Gastrocnemius medialis (tissue), 4 donors: ENCODE data around the gene TIFAB. TPM values are rescaled to one million over a fixed set of nuclear protein-coding genes. Genes with fewer than 3 reads are reported as not detected.
A peak's percentile ranks its signal among the peaks of the same experiment; 100 is the strongest.

Experiments
- ATAC-seq, 2 donors: fragments of 150-250 bp; one replicate each; pipeline ENCODE4 v1.9.1; 2016
- DNase-seq, 2 donors: peaks; one replicate each; pipeline ENCODE4 v3.0.0-alpha.2; 2019
- H3K27ac ChIP-seq, 4 donors: fragments of 200-600 bp; sonication (generic); 1 replicate in 1 of 4; 2 replicates in 3 of 4; pipeline ENCODE4 v1.5.1; 2016 to 2018; ENCODE audit warnings: mild to moderate bottlenecking in 2 of 4, moderate library complexity in 1 of 4
- H3K27me3 ChIP-seq, 3 donors: fragments of 200-600 bp; sonication (generic) in 2 of 3; 1 replicate in 1 of 3; 2 replicates in 2 of 3; pipeline versions ENCODE4 v1.5.1 to v1.6.0; 2016 to 2019; ENCODE audit warnings: mild to moderate bottlenecking in 1 of 3, moderate library complexity in 1 of 3
- H3K36me3 ChIP-seq, 2 donors: fragments of 200-600 bp; sonication (generic) in 1 of 2; one replicate each; pipeline ENCODE4 v1.5.1; 2017 to 2018
- H3K4me1 ChIP-seq, 2 donors: fragments of 200-600 bp; sonication (generic) in 1 of 2; one replicate each; pipeline ENCODE4 v1.5.1; 2016 to 2017; ENCODE audit warnings: mild to moderate bottlenecking in 2 of 2
- H3K4me3 ChIP-seq, 4 donors: fragments of 200-600 bp; sonication (generic) in 3 of 4; 1 replicate in 1 of 4; 2 replicates in 3 of 4; pipeline ENCODE4 v1.5.1; 2016 to 2019; ENCODE audit warnings: mild to moderate bottlenecking in 2 of 4
- H3K9me3 ChIP-seq, 3 donors: fragments of 200-600 bp; sonication (generic) in 2 of 3; 1 replicate in 1 of 3; 2 replicates in 2 of 3; pipeline ENCODE4 v1.5.1; 2016 to 2019
- CTCF ChIP-seq, 5 experiments: fragments of 450-650 bp in 3 of 5; fragments of 200-600 bp in 2 of 5; sonication (generic) in 2 of 5; IDR thresholded peaks in 4 of 5; conservative IDR thresholded peaks in 1 of 5; 1 replicate in 4 of 5; 2 replicates in 1 of 5; pipeline ENCODE4 v1.5.1; 2016 to 2019; ENCODE audit warnings: antibody characterized with exemption in 5 of 5, mild to moderate bottlenecking in 3 of 5, moderate library complexity in 3 of 5
- POLR2A ChIP-seq, 2 donors: fragments of 450-650 bp; IDR thresholded peaks; one replicate each; pipeline ENCODE4 v1.6.1; 2017; ENCODE audit warnings: antibody characterized with exemption in 2 of 2, mild to moderate bottlenecking in 2 of 2, moderate library complexity in 2 of 2
- in situ Hi-C, 4 donors: fragments of 200-750 bp; cut with MboI; loops; one replicate each; pipeline versions ENCODE4 v1.15.0 to v1.8.0; 2017; ENCODE audit warnings: low sequenced_read_pairs in 4 of 4
- intact Hi-C: fragments of 100-400 bp; cut with DNase I; formaldehyde crosslinking; loops from one replicate; pipeline ENCODE4 v1.15.1; 2023; ENCODE audit warnings: low total_unique reads
- total RNA-seq, 4 donors: library from RNA; depleted of rRNA; stranded (reverse); fragments of >200 nt; gene quantifications; one replicate each; pipeline versions ENCODE4 v1.1.0 to v1.2.3, GENCODE V29; 2016

The TIFAB gene
- total RNA-seq, 4 donors from 2014 or later, result not detected

GRCh38 chr5:135493406-135494180, 41.4 kb upstream of the TIFAB start:
- Histone ChIP-seq H3K36me3 (no peaks in the 10 kb centered on the region), H3K27me3 (peaks cover 35 to 44% (median 38%) of the 10 kb centered on the region in 3 donors), H3K4me3 (no peak overlapping the region), H3K9me3 (no peaks in the 10 kb centered on the region), H3K27ac (no peak overlapping the region), H3K4me1 (peaks cover 15 to 18% of the 10 kb centered on the region in 2 donors)
- ATAC-seq (peak; percentile 36 to 58), DNase-seq (no peak)
- intact Hi-C loops (no loop called here), in situ Hi-C loops (no loop called here)
- TF ChIP-seq CTCF (IDR thresholded peaks at IDR 0.05 in 4 of 5, conservative IDR thresholded peaks at IDR 0.05 in 1 of 5) (no peak), POLR2A (IDR thresholded peaks at IDR 0.05) (no peak)

GRCh38 chr5:135492319-135492626, 40.1 kb upstream of the TIFAB start:
- no peak overlapping the region for H3K4me3 ChIP-seq
- no peak overlapping the region for H3K27ac ChIP-seq
- no peaks in the 10 kb centered on the region for H3K9me3 ChIP-seq
- DNase-seq (no peak), ATAC-seq (no peak)
- intact Hi-C loops, result no loop called here
- no peak for TF ChIP-seq CTCF (IDR thresholded peaks at IDR 0.05 in 4 of 5, conservative IDR thresholded peaks at IDR 0.05 in 1 of 5)
- TF ChIP-seq POLR2A (IDR thresholded peaks at IDR 0.05), result no peak
- no peaks in the 10 kb centered on the region for H3K36me3 ChIP-seq
- in situ Hi-C loops, result no loop called here
- peaks cover 16 to 20% of the 10 kb centered on the region in 2 donors for H3K4me1 ChIP-seq
- peaks cover 47 to 55% (median 51%) of the 10 kb centered on the region in 3 donors for H3K27me3 ChIP-seq

GRCh38 chr5:135491552-135492318, 39.6 kb upstream of the TIFAB start:
- Histone ChIP-seq H3K27me3 (peaks cover 53 to 59% (median 54%) of the 10 kb centered on the region in 3 donors), H3K27ac (no peak overlapping the region), H3K36me3 (no peaks in the 10 kb centered on the region), H3K4me1 (peaks cover 16 to 20% of the 10 kb centered on the region in 2 donors), H3K9me3 (no peaks in the 10 kb centered on the region), H3K4me3 (no peak overlapping the region)
- TF ChIP-seq POLR2A (IDR thresholded peaks at IDR 0.05), result no peak
- no peak for TF ChIP-seq CTCF (IDR thresholded peaks at IDR 0.05 in 4 of 5, conservative IDR thresholded peaks at IDR 0.05 in 1 of 5)
- DNase-seq (no peak), ATAC-seq (no peak)
- in situ Hi-C loops, result no loop called here
- intact Hi-C loops, result no loop called here

- Histone ChIP-seq H3K27ac (no peak overlapping the region), H3K36me3 (no peaks in the 10 kb centered on the region), H3K9me3 (no peaks in the 10 kb centered on the region), H3K4me1 (peaks cover 16 to 20% of the 10 kb centered on the region in 2 donors), H3K4me3 (no peak overlapping the region), H3K27me3 (peaks cover 54 to 59% (median 54%) of the 10 kb centered on the region in 3 donors)
- TF ChIP-seq POLR2A (IDR thresholded peaks at IDR 0.05) (no peak), CTCF (IDR thresholded peaks at IDR 0.05 in 4 of 5, conservative IDR thresholded peaks at IDR 0.05 in 1 of 5) (no peak)
- in situ Hi-C loops, result no loop called here
- intact Hi-C loops, result no loop called here
- ATAC-seq, result no peak
- DNase-seq, result no peak
Measured at GRCh38 chr5:135491038-135491551, 38.9 kb upstream of the TIFAB start.
